Measurements from ENCODE around the gene CHID1. TPM values are rescaled to one million over a fixed set of nuclear protein-coding genes. Genes with fewer than 3 reads are reported as not detected.

The CHID1 gene
- total RNA-seq, 2 donors from 2014 or later, result 64.8 to 115 TPM

- ATAC-seq, result peak; percentile 84 to 85
- DNase-seq (ENCODE audit: low spot score), result peak; percentile 93
- Mint-ChIP-seq H3K27ac (peak overlapping the region in 1 of 2 donors; percentile 64), H3K9me3 (no peaks in the 10 kb centered on the region), H3K4me1 (ENCODE audit: low read depth in 2 of 2) (peaks cover 5 to 10% of the 10 kb centered on the region in 2 donors), H3K27me3 (no peaks in the 10 kb centered on the region), H3K36me3 (no peaks in the 10 kb centered on the region), H3K4me3 (peak overlapping the region; percentile 83)
Measured at GRCh38 chr11:819943-820649, 90.5 kb downstream of the CHID1 start.

DNA sequence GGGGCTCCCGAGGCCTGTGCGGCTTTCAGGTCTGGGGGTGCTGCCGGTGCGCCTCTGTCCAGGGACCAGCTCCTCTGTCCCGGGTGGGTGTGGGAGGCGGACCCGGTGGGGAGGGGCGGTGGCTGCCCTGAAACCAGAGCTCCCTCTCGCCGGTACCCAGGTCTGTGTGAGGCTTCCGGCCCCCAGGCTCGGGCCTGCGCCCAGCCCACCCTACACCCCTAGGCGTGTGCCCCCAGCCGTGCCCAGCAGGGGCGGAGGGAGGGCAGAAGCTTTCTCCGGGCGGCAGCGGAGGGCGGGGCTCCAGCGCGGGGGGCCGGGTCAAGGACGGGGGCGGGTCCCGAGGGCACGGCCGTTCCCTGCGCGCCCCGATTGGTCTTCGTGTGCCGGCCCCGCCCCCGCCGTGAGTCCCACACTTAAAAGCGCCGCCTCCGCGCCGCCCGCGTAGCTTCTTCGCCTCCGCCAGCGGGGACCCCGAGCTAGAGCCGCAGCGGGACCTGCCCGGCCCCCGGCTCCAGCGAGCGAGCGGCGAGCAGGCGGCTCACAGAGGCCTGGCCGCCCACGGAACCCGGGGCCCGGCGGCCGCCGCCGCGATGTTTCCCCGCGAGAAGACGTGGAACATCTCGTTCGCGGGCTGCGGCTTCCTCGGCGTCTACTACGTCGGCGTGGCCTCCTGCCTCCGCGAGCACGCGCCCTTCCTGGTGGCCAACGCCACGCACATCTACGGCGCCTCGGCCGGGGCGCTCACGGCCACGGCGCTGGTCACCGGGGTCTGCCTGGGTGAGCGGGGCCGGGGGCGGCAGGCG is 91.3 kb downstream of the CHID1 start:
- H3K36me3 Mint-ChIP-seq, result no peaks in the 10 kb centered on the region
- H3K9me3 Mint-ChIP-seq, result no peaks in the 10 kb centered on the region
- peak overlapping the region; percentile 83 for H3K4me3 Mint-ChIP-seq
- no peaks in the 10 kb centered on the region for H3K27me3 Mint-ChIP-seq
- peak; percentile 88 to 92 for ATAC-seq
- peak; percentile 92 for DNase-seq (ENCODE audit: low spot score)
- peaks cover 5 to 10% of the 10 kb centered on the region in 2 donors for H3K4me1 Mint-ChIP-seq (ENCODE audit: low read depth in 2 of 2)
- H3K27ac Mint-ChIP-seq, result peak overlapping the region in 1 of 2 donors; percentile 64

DNA sequence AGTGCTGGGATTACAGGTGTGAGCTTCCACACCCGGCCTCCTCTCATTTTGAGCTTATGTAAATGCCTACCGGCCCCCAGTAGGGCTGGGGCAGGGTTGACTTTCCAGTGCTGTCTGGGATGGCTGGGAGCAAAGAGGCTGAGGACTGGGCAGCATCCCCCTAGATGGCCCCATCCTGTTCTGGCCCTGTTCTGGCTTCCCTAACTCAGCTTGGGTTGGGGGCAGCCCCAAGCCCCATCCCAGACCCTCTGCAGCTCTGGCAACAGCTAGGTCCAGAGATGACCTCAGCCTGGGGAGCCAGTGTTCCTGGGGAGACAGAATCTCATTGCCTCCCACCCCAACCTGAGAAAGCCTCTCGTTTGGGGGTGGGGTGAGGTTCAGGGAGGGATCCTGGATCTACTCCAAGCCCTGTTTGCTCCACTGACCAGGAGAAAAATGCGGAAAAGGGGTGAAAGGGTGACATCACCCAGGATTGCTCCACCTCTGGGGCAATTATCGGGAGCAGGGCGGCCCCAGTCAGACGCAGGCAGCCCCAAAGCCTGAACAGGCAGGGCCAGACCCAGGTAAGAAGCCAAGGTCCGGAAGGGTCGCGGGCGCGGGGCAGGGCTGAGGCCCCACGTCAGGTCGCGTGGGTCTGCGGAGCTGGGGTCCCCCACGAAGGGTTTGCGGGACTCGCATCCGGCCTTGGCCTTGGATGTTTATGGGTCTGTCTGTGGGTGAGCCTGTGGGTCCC is 92.0 kb downstream of the CHID1 start, which contains the start of gene PNPLA2:
PNPLA2 (plus strand) TSS at position 519 of the 733 bp plus-strand sequence. CDS start 805 bp downstream, outside the sequence.
- Mint-ChIP-seq H3K36me3 (no peaks in the 10 kb centered on the region), H3K27ac (peak within 1 kb of the TSS in 1 of 2 donors; percentile 76), H3K4me1 (ENCODE audit: low read depth in 2 of 2) (peaks cover 5 to 10% of the 10 kb centered on the region in 2 donors), H3K4me3 (peak within 1 kb of the TSS; percentile 83), H3K27me3 (no peaks in the 10 kb centered on the region), H3K9me3 (no peaks in the 10 kb centered on the region)
- ATAC-seq (no peak), DNase-seq (ENCODE audit: low spot score) (no peak)

Other genes starting within 250 kb of the CHID1 start
- 10 to 100 TPM; 23.2 to 83.6 TPM for gene DEAF1, start 215.6 kb downstream of the CHID1 start, total RNA-seq
- gene TMEM80, start 215.0 kb downstream of the CHID1 start, total RNA-seq, result 10 to 100 TPM; 15.3 to 20.3 TPM
- 10 to 100 TPM in 1 of 2 donors, 1 to 10 TPM in 1; 2.9 to 13.0 TPM for gene EPS8L2, start 204.6 kb downstream of the CHID1 start, total RNA-seq
- gene TALDO1, start 163.3 kb downstream of the CHID1 start, total RNA-seq, result 100 to 1,000 TPM; 201 to 242 TPM
- 10 to 100 TPM; 42.2 to 99.7 TPM for gene GATD1, start 133.3 kb downstream of the CHID1 start, total RNA-seq
- 1 to 10 TPM in 1 of 2 donors, under 1 TPM in 1; 0.95 to 3.4 TPM for gene CEND1, start 120.7 kb downstream of the CHID1 start, total RNA-seq
- gene SLC25A22, start 112.5 kb downstream of the CHID1 start, total RNA-seq, result 100 to 1,000 TPM in 1 of 2 donors, 10 to 100 TPM in 1; 64.3 to 125 TPM
- gene PIDD1, start 105.6 kb downstream of the CHID1 start, total RNA-seq, result 10 to 100 TPM; 19.1 to 53.6 TPM
- 1,000 to 10,000 TPM; 1,365 to 2,718 TPM for gene RPLP2, start 100.8 kb downstream of the CHID1 start, total RNA-seq
- gene PNPLA2, start 91.9 kb downstream of the CHID1 start, total RNA-seq, result 10 to 100 TPM; 69.0 to 95.0 TPM
- gene CRACR2B, start 82.9 kb downstream of the CHID1 start, total RNA-seq, result 1 to 10 TPM; 2.6 to 2.9 TPM
- gene CD151, start 77.9 kb downstream of the CHID1 start, total RNA-seq, result 10 to 100 TPM; 45.0 to 72.0 TPM
- gene POLR2L, start 68.3 kb downstream of the CHID1 start, total RNA-seq, result 10 to 100 TPM; 97.4 to 97.8 TPM
- 10 to 100 TPM; 17.4 to 31.4 TPM for gene TSPAN4, start 68.0 kb downstream of the CHID1 start, total RNA-seq
- 10 to 100 TPM; 51.6 to 75.1 TPM for gene AP2A2, start 15.1 kb upstream of the CHID1 start, total RNA-seq
- not detected for gene MUC6, start 125.9 kb upstream of the CHID1 start, total RNA-seq
- not detected for gene MUC2, start 164.1 kb upstream of the CHID1 start, total RNA-seq
- not detected for gene MUC5AC, start 247.1 kb upstream of the CHID1 start, total RNA-seq